ENCODE results near the gene STAT3.
"Not testable (repeated sequence)": the region's sequence is repeated elsewhere in the genome, so short reads cannot be mapped to it uniquely, and the experiment has no call there.

Gene STAT3

GRCh38 chr17:42310787-42311215 is 77.4 kb downstream of the STAT3 start:
- H3K27ac ChIP-seq (ENCODE audit: insufficient read depth, low read depth, low read length, poor library complexity, severe bottlenecking): no peak overlapping the region
- peaks cover 23% of the 10 kb centered on the region for H3K4me1 ChIP-seq (ENCODE audit: control insufficient read depth, insufficient read depth, low read length)
- no peaks in the 10 kb centered on the region for H3K27me3 ChIP-seq (ENCODE audit: control insufficient read depth, insufficient read depth, low read length, poor library complexity, severe bottlenecking)
- no peak overlapping the region for H3K4me3 ChIP-seq (ENCODE audit: insufficient read depth, low read depth, low read length)
- peaks cover 6% of the 10 kb centered on the region for H3K36me3 ChIP-seq (ENCODE audit: control insufficient read depth, insufficient read depth, low read length)
- H3K9me3 ChIP-seq (ENCODE audit: control insufficient read depth, low read length): no peaks in the 10 kb centered on the region
- 83 to 87% methylated on average over 9 of the region's 9 CpGs for WGBS, 2 experiments

GRCh38 chr17:42309986-42310786 is 78.1 kb downstream of the STAT3 start:
- H3K4me1 ChIP-seq (ENCODE audit: control insufficient read depth, insufficient read depth, low read length): peaks cover 23% of the 10 kb centered on the region
- H3K4me3 ChIP-seq (ENCODE audit: insufficient read depth, low read depth, low read length): no peak overlapping the region
- no peaks in the 10 kb centered on the region for H3K9me3 ChIP-seq (ENCODE audit: control insufficient read depth, low read length)
- no peaks in the 10 kb centered on the region for H3K36me3 ChIP-seq (ENCODE audit: control insufficient read depth, insufficient read depth, low read length)
- WGBS, 2 experiments: 83 to 84% methylated on average over 19 of the region's 19 CpGs
- no peaks in the 10 kb centered on the region for H3K27me3 ChIP-seq (ENCODE audit: control insufficient read depth, insufficient read depth, low read length, poor library complexity, severe bottlenecking)
- H3K27ac ChIP-seq (ENCODE audit: insufficient read depth, low read depth, low read length, poor library complexity, severe bottlenecking): no peak overlapping the region

DNA sequence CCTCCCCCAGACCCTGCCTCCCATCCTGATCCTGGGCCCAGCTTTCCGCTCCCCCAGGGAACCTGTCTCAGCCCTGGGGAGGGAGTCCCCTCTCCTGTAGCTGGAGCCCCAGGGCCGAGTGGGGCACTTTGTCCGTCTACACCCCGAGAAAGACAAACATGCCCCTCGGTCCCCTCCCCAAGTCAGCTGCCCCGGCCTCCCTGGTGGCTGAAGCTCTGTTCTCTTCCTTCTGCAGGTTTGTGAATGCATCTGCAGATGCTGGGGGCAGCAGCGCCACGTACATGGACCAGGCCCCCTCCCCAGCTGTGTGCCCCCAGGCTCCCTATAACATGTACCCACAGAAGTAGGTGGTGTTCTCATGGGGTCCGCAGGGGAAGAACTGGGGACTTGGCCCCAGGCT is 79.1 kb downstream of the STAT3 start:
- no peaks in the 10 kb centered on the region for H3K36me3 ChIP-seq (ENCODE audit: control insufficient read depth, insufficient read depth, low read length)
- H3K27me3 ChIP-seq (ENCODE audit: control insufficient read depth, insufficient read depth, low read length, poor library complexity, severe bottlenecking): no peaks in the 10 kb centered on the region
- H3K27ac ChIP-seq (ENCODE audit: insufficient read depth, low read depth, low read length, poor library complexity, severe bottlenecking): no peak overlapping the region
- H3K4me3 ChIP-seq (ENCODE audit: insufficient read depth, low read depth, low read length): no peak overlapping the region
- peaks cover 23% of the 10 kb centered on the region for H3K4me1 ChIP-seq (ENCODE audit: control insufficient read depth, insufficient read depth, low read length)
- 92 to 94% methylated on average over 9 of the region's 9 CpGs for WGBS, 2 experiments
- H3K9me3 ChIP-seq (ENCODE audit: control insufficient read depth, low read length): no peaks in the 10 kb centered on the region

DNA sequence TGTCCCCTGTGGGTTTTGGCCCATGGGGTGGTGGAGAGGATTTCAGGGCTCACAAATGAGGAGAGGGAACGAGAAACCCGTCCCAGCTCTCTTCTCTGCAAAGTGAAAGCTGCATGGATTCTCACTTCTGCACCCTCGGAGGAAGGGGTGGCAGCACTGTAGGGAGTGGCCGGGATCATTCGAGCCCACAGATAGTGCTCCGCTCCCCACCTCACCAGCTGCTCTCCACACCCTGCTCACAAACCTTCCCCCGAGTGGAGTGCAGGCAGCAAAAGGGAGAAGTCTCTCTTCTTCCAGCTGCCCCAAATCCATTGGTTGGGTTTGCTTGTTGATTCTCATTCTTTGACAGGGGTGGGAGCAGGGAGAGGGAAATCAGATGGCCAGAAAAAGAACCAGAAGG is 79.8 kb downstream of the STAT3 start:
- H3K9me3 ChIP-seq (ENCODE audit: control insufficient read depth, low read length): no peaks in the 10 kb centered on the region
- H3K36me3 ChIP-seq (ENCODE audit: control insufficient read depth, insufficient read depth, low read length): no peaks in the 10 kb centered on the region
- WGBS, 2 experiments: 88% methylated on average over 7 of the region's 7 CpGs
- no peak overlapping the region for H3K4me3 ChIP-seq (ENCODE audit: insufficient read depth, low read depth, low read length)
- H3K4me1 ChIP-seq (ENCODE audit: control insufficient read depth, insufficient read depth, low read length): peaks cover 23% of the 10 kb centered on the region
- no peaks in the 10 kb centered on the region for H3K27me3 ChIP-seq (ENCODE audit: control insufficient read depth, insufficient read depth, low read length, poor library complexity, severe bottlenecking)
- no peak overlapping the region for H3K27ac ChIP-seq (ENCODE audit: insufficient read depth, low read depth, low read length, poor library complexity, severe bottlenecking)

DNA sequence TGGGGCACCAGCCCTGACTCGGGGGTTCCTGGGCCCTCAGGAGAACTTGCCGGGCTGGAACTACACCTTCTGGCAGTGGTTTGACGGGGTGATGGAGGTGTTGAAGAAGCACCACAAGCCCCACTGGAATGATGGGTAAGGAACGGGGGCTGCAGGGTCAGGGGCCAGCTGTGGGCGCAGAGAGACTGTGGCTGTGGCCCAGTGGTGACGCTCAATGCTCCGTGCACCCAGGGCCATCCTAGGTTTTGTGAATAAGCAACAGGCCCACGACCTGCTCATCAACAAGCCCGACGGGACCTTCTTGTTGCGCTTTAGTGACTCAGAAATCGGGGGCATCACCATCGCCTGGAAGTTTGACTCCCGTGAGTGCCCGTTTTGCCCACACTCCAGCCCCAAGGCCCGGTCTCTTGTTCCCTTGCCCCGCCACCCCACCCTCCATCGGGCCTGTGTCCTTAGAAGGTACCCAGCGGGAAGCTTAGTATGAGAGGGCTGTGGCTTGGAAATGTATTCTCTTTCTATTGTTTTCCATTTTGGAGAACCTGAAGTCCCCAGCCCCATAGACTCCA is 80.8 kb downstream of the STAT3 start:
- no peaks in the 10 kb centered on the region for H3K27me3 ChIP-seq (ENCODE audit: control insufficient read depth, insufficient read depth, low read length, poor library complexity, severe bottlenecking)
- H3K4me3 ChIP-seq (ENCODE audit: insufficient read depth, low read depth, low read length): no peak overlapping the region
- H3K9me3 ChIP-seq (ENCODE audit: control insufficient read depth, low read length): no peaks in the 10 kb centered on the region
- no peak overlapping the region for H3K27ac ChIP-seq (ENCODE audit: insufficient read depth, low read depth, low read length, poor library complexity, severe bottlenecking)
- no peaks in the 10 kb centered on the region for H3K36me3 ChIP-seq (ENCODE audit: control insufficient read depth, insufficient read depth, low read length)
- peaks cover 20% of the 10 kb centered on the region for H3K4me1 ChIP-seq (ENCODE audit: control insufficient read depth, insufficient read depth, low read length)
- WGBS, 2 experiments: 95% methylated on average over 19 of the region's 19 CpGs

- H3K36me3 ChIP-seq (ENCODE audit: control insufficient read depth, insufficient read depth, low read length): no peaks in the 10 kb centered on the region
- H3K27ac ChIP-seq (ENCODE audit: insufficient read depth, low read depth, low read length, poor library complexity, severe bottlenecking): no peak overlapping the region
- H3K4me1 ChIP-seq (ENCODE audit: control insufficient read depth, insufficient read depth, low read length): peaks cover 12% of the 10 kb centered on the region
- WGBS, 2 experiments: 92 to 96% methylated on average over 5 of the region's 5 CpGs
- H3K4me3 ChIP-seq (ENCODE audit: insufficient read depth, low read depth, low read length): no peak overlapping the region
- no peaks in the 10 kb centered on the region for H3K9me3 ChIP-seq (ENCODE audit: control insufficient read depth, low read length)
- no peaks in the 10 kb centered on the region for H3K27me3 ChIP-seq (ENCODE audit: control insufficient read depth, insufficient read depth, low read length, poor library complexity, severe bottlenecking)
These were observed 81.9 kb downstream of the STAT3 start for GRCh38 chr17:42306385-42306667.

DNA sequence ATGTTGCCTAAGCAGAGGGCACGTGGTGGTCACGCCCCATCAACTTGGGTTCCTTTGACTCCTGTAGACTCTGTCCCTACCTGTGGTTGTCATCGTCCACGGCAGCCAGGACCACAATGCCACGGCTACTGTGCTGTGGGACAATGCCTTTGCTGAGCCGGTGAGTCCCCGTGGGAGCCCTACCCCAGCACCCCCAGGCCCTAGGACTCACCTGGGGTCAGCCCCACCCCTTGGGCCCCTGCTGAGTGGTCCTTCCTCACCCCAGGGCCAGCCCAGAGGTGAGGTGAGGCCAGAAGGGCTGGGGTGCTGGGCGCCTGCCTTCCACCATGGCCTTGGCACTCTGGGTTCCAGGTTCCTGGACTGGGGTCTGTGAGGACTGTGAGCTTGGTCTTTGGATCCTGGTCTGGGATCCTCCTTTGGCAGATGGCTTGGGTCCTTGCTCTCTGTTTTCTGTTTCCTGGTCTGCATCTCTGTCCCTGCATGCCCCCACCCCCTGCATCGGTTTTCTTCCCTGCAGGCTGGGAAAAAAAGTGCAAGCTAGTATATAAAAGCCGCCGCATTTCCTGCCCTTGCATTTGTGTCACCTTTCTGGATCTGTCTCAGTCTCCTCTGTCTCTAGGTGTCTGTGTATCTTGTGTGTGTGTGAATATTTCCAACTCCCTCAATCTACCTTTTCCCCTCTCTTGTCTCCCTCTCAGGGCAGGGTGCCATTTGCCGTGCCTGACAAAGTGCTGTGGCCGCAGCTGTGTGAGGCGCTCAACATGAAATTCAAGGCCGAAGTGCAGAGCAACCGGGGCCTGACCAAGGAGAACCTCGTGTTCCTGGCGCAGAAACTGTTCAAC is 82.5 kb downstream of the STAT3 start:
- Histone ChIP-seq H3K4me3 (ENCODE audit: insufficient read depth, low read depth, low read length) (no peak overlapping the region), H3K9me3 (ENCODE audit: control insufficient read depth, low read length) (no peaks in the 10 kb centered on the region), H3K27me3 (ENCODE audit: control insufficient read depth, insufficient read depth, low read length, poor library complexity, severe bottlenecking) (no peaks in the 10 kb centered on the region), H3K36me3 (ENCODE audit: control insufficient read depth, insufficient read depth, low read length) (no peaks in the 10 kb centered on the region), H3K4me1 (ENCODE audit: control insufficient read depth, insufficient read depth, low read length) (peaks cover 6% of the 10 kb centered on the region), H3K27ac (ENCODE audit: insufficient read depth, low read depth, low read length, poor library complexity, severe bottlenecking) (no peak overlapping the region)
- 89 to 92% methylated on average over 18 of the region's 18 CpGs for whole genome bisulfite sequencing, 2 experiments

DNA sequence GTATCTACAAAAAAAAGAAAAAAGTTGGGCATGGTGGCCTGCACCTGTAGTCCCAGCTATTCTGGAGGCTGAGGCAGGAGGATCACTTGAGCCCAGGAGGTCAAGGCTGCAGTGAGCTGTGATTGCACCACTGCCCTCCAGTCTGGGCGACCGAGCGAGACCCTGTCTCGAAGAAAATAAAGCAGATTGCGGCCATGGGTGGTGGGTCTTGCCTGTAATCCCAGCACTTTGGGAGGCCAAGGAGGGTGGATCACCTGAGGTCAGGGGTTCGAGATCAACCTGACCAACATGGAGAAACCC is 83.3 kb downstream of the STAT3 start:
- not testable (repeated sequence) for H3K9me3 ChIP-seq (ENCODE audit: control insufficient read depth, low read length); H3K4me3 ChIP-seq (ENCODE audit: insufficient read depth, low read depth, low read length); H3K27me3 ChIP-seq (ENCODE audit: control insufficient read depth, insufficient read depth, low read length, poor library complexity, severe bottlenecking); H3K27ac ChIP-seq (ENCODE audit: insufficient read depth, low read depth, low read length, poor library complexity, severe bottlenecking); H3K36me3 ChIP-seq (ENCODE audit: control insufficient read depth, insufficient read depth, low read length); H3K4me1 ChIP-seq (ENCODE audit: control insufficient read depth, insufficient read depth, low read length)
- WGBS, 2 experiments: 91 to 92% methylated on average over 6 of the region's 6 CpGs

- Histone ChIP-seq H3K36me3 (ENCODE audit: control insufficient read depth, insufficient read depth, low read length) (no peaks in the 10 kb centered on the region), H3K27me3 (ENCODE audit: control insufficient read depth, insufficient read depth, low read length, poor library complexity, severe bottlenecking) (no peaks in the 10 kb centered on the region), H3K4me1 (ENCODE audit: control insufficient read depth, insufficient read depth, low read length) (no peaks in the 10 kb centered on the region), H3K9me3 (ENCODE audit: control insufficient read depth, low read length) (no peaks in the 10 kb centered on the region), H3K27ac (ENCODE audit: insufficient read depth, low read depth, low read length, poor library complexity, severe bottlenecking) (no peak overlapping the region), H3K4me3 (ENCODE audit: insufficient read depth, low read depth, low read length) (no peak overlapping the region)
- WGBS, 2 experiments: 91 to 94% methylated on average over 16 of the region's 16 CpGs
These were observed 83.8 kb downstream of the STAT3 start for GRCh38 chr17:42304187-42305030.

DNA sequence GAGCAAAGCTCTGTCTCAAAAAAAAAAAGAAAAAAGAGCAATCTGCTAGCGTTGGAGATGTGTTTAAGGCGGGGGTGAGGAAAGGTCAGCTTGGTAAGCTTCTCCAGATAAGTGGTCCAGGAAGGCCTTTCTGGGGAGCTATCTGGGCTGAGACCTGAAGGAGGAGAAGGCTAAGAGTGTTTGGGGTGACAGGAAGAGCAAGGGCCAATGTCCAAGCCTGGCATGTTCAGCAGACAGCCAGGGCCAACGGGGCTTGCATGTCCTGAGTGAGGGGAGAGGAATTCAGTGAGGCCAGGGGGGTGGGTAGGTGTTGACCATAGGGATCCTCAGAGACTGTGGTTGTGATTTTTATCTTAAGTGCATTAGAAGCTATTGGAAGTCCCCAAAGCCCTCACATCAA is 84.5 kb downstream of the STAT3 start:
- H3K4me3 ChIP-seq (ENCODE audit: insufficient read depth, low read depth, low read length): no peak overlapping the region
- H3K36me3 ChIP-seq (ENCODE audit: control insufficient read depth, insufficient read depth, low read length): no peaks in the 10 kb centered on the region
- WGBS, 2 experiments: 90 to 91% methylated on average over 3 of the region's 3 CpGs
- no peaks in the 10 kb centered on the region for H3K27me3 ChIP-seq (ENCODE audit: control insufficient read depth, insufficient read depth, low read length, poor library complexity, severe bottlenecking)
- no peaks in the 10 kb centered on the region for H3K9me3 ChIP-seq (ENCODE audit: control insufficient read depth, low read length)
- no peak overlapping the region for H3K27ac ChIP-seq (ENCODE audit: insufficient read depth, low read depth, low read length, poor library complexity, severe bottlenecking)
- no peaks in the 10 kb centered on the region for H3K4me1 ChIP-seq (ENCODE audit: control insufficient read depth, insufficient read depth, low read length)
